WTC11 (cell line): ENCODE results near the gene TVP23C. TPM values are rescaled to one million over a fixed set of nuclear protein-coding genes. Genes with fewer than 3 reads are reported as not detected.
A peak's percentile ranks its signal among the peaks of the same experiment; 100 is the strongest.

Source experiments
- ATAC-seq: fragments of 200-7000 bp; cut with Tn5 transposase; 2 replicates; pipeline ENCODE4 v1.10.0; 2021; ENCODE audit warnings: mild to moderate bottlenecking, moderate library complexity
- CTCF ChIA-PET: fragments of 300-600 bp; sonication (Branson Sonifier 250); formaldehyde crosslinking; loops from one replicate; lab custom pipeline; 2021; ENCODE audit warnings: antibody characterized with exemption; lab: Charles Lee
- POLR2A ChIA-PET: fragments of 350-600 bp; sonication (Branson Sonifier 250); formaldehyde crosslinking; loops from one replicate; lab custom pipeline; 2021; ENCODE audit warnings: antibody characterized with exemption; lab: Charles Lee
- DNase-seq: peaks from one replicate; pipeline ENCODE4 v3.0.0; 2021; ENCODE audit warnings: low spot score
- H3K27ac Mint-ChIP-seq: 2 replicates; pipeline ENCODE4 v1.8.0; 2021; ENCODE audit warnings: mixed read lengths
- H3K27me3 Mint-ChIP-seq: 2 replicates; pipeline ENCODE4 v1.8.0; 2021; ENCODE audit warnings: low read depth, mild to moderate bottlenecking, moderate library complexity, mixed read lengths
- H3K36me3 Mint-ChIP-seq: 2 replicates; pipeline ENCODE4 v1.8.0; 2021; ENCODE audit warnings: mixed read lengths
- H3K4me1 Mint-ChIP-seq: 2 replicates; pipeline ENCODE4 v1.8.0; 2022; ENCODE audit warnings: mixed read lengths
- H3K4me3 Mint-ChIP-seq: 2 replicates; pipeline ENCODE4 v1.8.0; 2021; ENCODE audit warnings: mild to moderate bottlenecking, moderate library complexity, mixed read lengths
- H3K9me3 Mint-ChIP-seq: 2 replicates; pipeline ENCODE4 v1.8.0; 2021; ENCODE audit warnings: mixed read lengths
- AR ChIP-seq: fragments of 250-450 bp; sonication (Bioruptor Pico); IDR thresholded peaks from 2 replicates; pipeline ENCODE4 v1.9.0; 2021; ENCODE audit warnings: mild to moderate bottlenecking
- CDX4 ChIP-seq: fragments of 250-450 bp; sonication (Bioruptor Pico); IDR thresholded peaks from 2 replicates; pipeline ENCODE4 v1.9.0; 2021; ENCODE audit warnings: moderate library complexity, mild to moderate bottlenecking, inconsistent platforms, borderline replicate concordance
- EMX1 ChIP-seq: fragments of 250-450 bp; sonication (Bioruptor Pico); IDR thresholded peaks from 2 replicates; pipeline ENCODE4 v1.8.0; 2021; ENCODE audit warnings: mild to moderate bottlenecking
- GABPB1 ChIP-seq: sonication (generic); formaldehyde crosslinking; IDR thresholded peaks from 2 replicates; pipeline ENCODE4 v1.8.1; 2023; ENCODE audit warnings: mild to moderate bottlenecking, missing genetic modification reagents
- HMGA2 ChIP-seq: fragments of 250-450 bp; sonication (Bioruptor Pico); IDR thresholded peaks from 2 replicates; pipeline ENCODE4 v1.4.0; 2021; ENCODE audit warnings: mild to moderate bottlenecking, moderate library complexity
- HMGXB4 ChIP-seq: sonication (generic); formaldehyde crosslinking; IDR thresholded peaks from 2 replicates; pipeline ENCODE4 v1.8.1; 2023; ENCODE audit warnings: mild to moderate bottlenecking, moderate library complexity, missing genetic modification reagents
- JAZF1 ChIP-seq: fragments of 250-450 bp; sonication (Bioruptor Pico); IDR thresholded peaks from 2 replicates; pipeline ENCODE4 v1.9.0; 2021; ENCODE audit warnings: moderate library complexity, mild to moderate bottlenecking, inconsistent platforms
- NFATC4 ChIP-seq: fragments of 250-450 bp; sonication (Bioruptor Pico); IDR thresholded peaks from 2 replicates; pipeline ENCODE4 v1.9.0; 2021; ENCODE audit warnings: mild to moderate bottlenecking
- PREB ChIP-seq: sonication (generic); formaldehyde crosslinking; IDR thresholded peaks from 2 replicates; pipeline ENCODE4 v1.8.1; 2022; ENCODE audit warnings: mild to moderate bottlenecking, missing genetic modification reagents, moderate library complexity, borderline replicate concordance
- SMAD3 ChIP-seq: sonication (generic); formaldehyde crosslinking; IDR thresholded peaks from 2 replicates; pipeline ENCODE4 v1.8.0; 2022; ENCODE audit warnings: missing genetic modification reagents, mild to moderate bottlenecking, borderline replicate concordance
- SMAD4 ChIP-seq: sonication (generic); formaldehyde crosslinking; IDR thresholded peaks from 2 replicates; pipeline ENCODE4 v1.8.0; 2022; ENCODE audit warnings: mild to moderate bottlenecking, missing genetic modification reagents
- ZNF219 ChIP-seq: sonication (generic); formaldehyde crosslinking; IDR thresholded peaks from 2 replicates; pipeline ENCODE4 v1.8.0; 2023; ENCODE audit warnings: missing genetic modification reagents, mild to moderate bottlenecking, borderline replicate concordance
- total RNA-seq: library from RNA; stranded (reverse); gene quantifications from 3 replicates; pipeline ENCODE4 v1.2.3, GENCODE V29; 2021

Gene TVP23C
- total RNA-seq, 1 experiment from 2014 or later = 16.9 TPM

- TF ChIP-seq EMX1 (CRISPR knock-in tag) (no peak), CDX4 (CRISPR knock-in tag) (no peak), SMAD3 (CRISPR knock-in tag) (no peak)
- TF ChIP-seq, all 79 proteins: peak for 0
These were observed 66.3 kb downstream of the TVP23C start (continued) for GRCh38 chr17:15496735-15497670.

GRCh38 chr17:15494821-15495220, 68.5 kb downstream of the TVP23C start:
- POLR2A ChIA-PET = no interaction called here
- DNase-seq = no peak
- H3K27ac Mint-ChIP-seq = no peak overlapping the region
- H3K4me1 Mint-ChIP-seq = peaks cover 36% of the 10 kb centered on the region
- ATAC-seq = no peak
- TF ChIP-seq HMGXB4 (CRISPR knock-in tag) = no peak
- no peak for TF ChIP-seq ZNF219 (CRISPR knock-in tag)
- TF ChIP-seq NFATC4 (CRISPR knock-in tag) = no peak
- no peak for TF ChIP-seq AR (CRISPR knock-in tag)
- no peak for TF ChIP-seq PREB (CRISPR knock-in tag)
- TF ChIP-seq, all 79 proteins: peak for 0
- peaks cover 39% of the 10 kb centered on the region for H3K36me3 Mint-ChIP-seq
- CTCF ChIA-PET = interaction anchor here (1.6 kb wide), 1 partner anchor 8 kb away, joined by 4 read pairs; no protein-coding TSS in a partner anchor
- H3K4me3 Mint-ChIP-seq = no peak overlapping the region
- no peaks in the 10 kb centered on the region for H3K27me3 Mint-ChIP-seq
- peaks cover 7% of the 10 kb centered on the region for H3K9me3 Mint-ChIP-seq

GRCh38 chr17:15493693-15494035, 69.6 kb downstream of the TVP23C start:
- no peak for ATAC-seq
- CTCF ChIA-PET = interaction anchor here (0.7 to 4.8 kb wide), 2 partner anchors 10 to 175 kb away, joined by 3 to 61 read pairs; no protein-coding TSS in a partner anchor
- TF ChIP-seq GABPB1 (no peak), HMGA2 (CRISPR knock-in tag) (no peak), SMAD4 (CRISPR knock-in tag) (no peak), JAZF1 (CRISPR knock-in tag) (no peak)
- peaks cover 40% of the 10 kb centered on the region for H3K4me1 Mint-ChIP-seq
- no peak overlapping the region for H3K4me3 Mint-ChIP-seq
- DNase-seq = no peak
- H3K36me3 Mint-ChIP-seq = peaks cover 41% of the 10 kb centered on the region
- H3K27ac Mint-ChIP-seq = peak overlapping the region; percentile 73; the same call in 1 of the 2 replicates
- H3K27me3 Mint-ChIP-seq = no peaks in the 10 kb centered on the region
- peaks cover 9% of the 10 kb centered on the region for H3K9me3 Mint-ChIP-seq
- POLR2A ChIA-PET = no interaction called here
